Mesenchymal stem cell (in vitro differentiated cells and primary cell): Measurements from ENCODE around the gene KLHDC7B. TPM values are rescaled to one million over a fixed set of nuclear protein-coding genes. Genes with fewer than 3 reads are reported as not detected.

Experiments used
- DNase-seq: peaks from one replicate; pipeline ENCODE4 v3.0.0-alpha.2; 2013
- H2AFZ ChIP-seq: one replicate; pipeline ENCODE4 v1.6.1; 2013; ENCODE audit warnings: low read depth, mild to moderate bottlenecking, control low read depth, inconsistent platforms, low read length, moderate library complexity
- H2AK5ac ChIP-seq: 2 replicates; pipeline ENCODE4 v1.6.1; 2013; ENCODE audit warnings: low read length, moderate library complexity, mild to moderate bottlenecking, inconsistent platforms; ENCODE audit not compliant: severe bottlenecking
- H2BK120ac ChIP-seq: one replicate; pipeline ENCODE4 v1.6.1; 2013; ENCODE audit warnings: low read depth, mild to moderate bottlenecking, inconsistent platforms, low read length, moderate library complexity
- H2BK12ac ChIP-seq, 2 experiments: one replicate each; pipeline ENCODE4 v1.6.1; 2013; ENCODE audit warnings: inconsistent platforms in 2 of 2, low read length in 2 of 2, mild to moderate bottlenecking in 2 of 2, moderate library complexity in 2 of 2, control low read depth in 1 of 2
- H2BK15ac ChIP-seq: one replicate; pipeline ENCODE4 v1.6.1; 2013; ENCODE audit warnings: mild to moderate bottlenecking, low read depth, inconsistent platforms; ENCODE audit not compliant: poor library complexity, severe bottlenecking
- H2BK5ac ChIP-seq: 2 replicates; pipeline ENCODE4 v1.6.1; 2013; ENCODE audit warnings: low read depth, mild to moderate bottlenecking, low read length, control low read depth, inconsistent platforms; ENCODE audit not compliant: poor library complexity, severe bottlenecking
- H3K14ac ChIP-seq, 2 experiments: one replicate each; pipeline ENCODE4 v1.6.1; 2013; ENCODE audit warnings: inconsistent platforms in 2 of 2, low read length in 2 of 2, control low read depth in 1 of 2, mild to moderate bottlenecking in 1 of 2, moderate library complexity in 1 of 2
- H3K18ac ChIP-seq, 2 experiments: one replicate each; pipeline ENCODE4 v1.6.1; 2013; ENCODE audit warnings: inconsistent platforms in 2 of 2, low read length in 2 of 2, control low read depth in 1 of 2, low read depth in 1 of 2, mild to moderate bottlenecking in 1 of 2
- H3K23ac ChIP-seq, 2 experiments: one replicate each; pipeline ENCODE4 v1.6.1; 2013; ENCODE audit warnings: inconsistent platforms in 2 of 2, low read length in 2 of 2, mild to moderate bottlenecking in 2 of 2, moderate library complexity in 2 of 2, control low read depth in 1 of 2
- H3K27ac ChIP-seq: 2 replicates; pipeline ENCODE4 v1.5.1; 2013; ENCODE audit warnings: mild to moderate bottlenecking, moderate library complexity, low read length, control low read depth, inconsistent platforms; ENCODE audit not compliant: poor library complexity, severe bottlenecking
- H3K27me3 ChIP-seq, 2 experiments: 2 replicates each; pipeline versions ENCODE4 v1.6.1 to v1.7.0; 2013; ENCODE audit warnings: low read length in 2 of 2, mild to moderate bottlenecking in 2 of 2, moderate library complexity in 2 of 2, control low read depth in 1 of 2, inconsistent platforms in 1 of 2; ENCODE audit not compliant: control insufficient read depth in 1 of 2, insufficient read depth in 1 of 2
- H3K36me3 ChIP-seq, 2 experiments: 2 replicates each; pipeline versions ENCODE4 v1.6.1 to v1.7.0; 2013; ENCODE audit warnings: low read length in 2 of 2, control low read depth in 1 of 2, inconsistent platforms in 1 of 2, low read depth in 1 of 2, mild to moderate bottlenecking in 1 of 2; ENCODE audit not compliant: insufficient read depth in 2 of 2, control insufficient read depth in 1 of 2
- H3K4ac ChIP-seq, 2 experiments: one replicate each; pipeline ENCODE4 v1.6.1; 2013; ENCODE audit warnings: inconsistent platforms in 2 of 2, low read length in 2 of 2, mild to moderate bottlenecking in 2 of 2, moderate library complexity in 2 of 2, control low read depth in 1 of 2, low read depth in 1 of 2
- H3K4me1 ChIP-seq: 2 replicates; pipeline ENCODE4 v1.6.1; 2013; ENCODE audit warnings: low read depth, low read length, control low read depth; ENCODE audit not compliant: control insufficient read depth, insufficient read depth
- H3K4me2 ChIP-seq: 2 replicates; pipeline ENCODE4 v1.6.1; 2013; ENCODE audit warnings: low read length, mild to moderate bottlenecking, inconsistent platforms; ENCODE audit not compliant: poor library complexity, severe bottlenecking
- H3K4me3 ChIP-seq, 2 experiments: 2 replicates each; pipeline versions ENCODE4 v1.5.1 to v1.7.0; 2013; ENCODE audit warnings: low read length in 2 of 2, mild to moderate bottlenecking in 2 of 2, control low read depth in 1 of 2, low read depth in 1 of 2; ENCODE audit not compliant: insufficient read depth in 1 of 2
- H3K79me1 ChIP-seq: replicated peaks from 2 replicates; pipeline ENCODE4 v1.6.1; 2013; ENCODE audit warnings: mild to moderate bottlenecking, control low read depth, low read length, inconsistent platforms; ENCODE audit not compliant: poor library complexity, severe bottlenecking
- H3K9ac ChIP-seq: 2 replicates; pipeline ENCODE4 v1.7.0; 2013; ENCODE audit warnings: mild to moderate bottlenecking, low read length, moderate library complexity
- H3K9me3 ChIP-seq: 2 replicates; pipeline ENCODE4 v1.7.0; 2013; ENCODE audit warnings: mild to moderate bottlenecking, low read length; ENCODE audit not compliant: control insufficient read depth
- H4K8ac ChIP-seq: one replicate; pipeline ENCODE4 v1.6.1; 2013; ENCODE audit warnings: inconsistent platforms, mild to moderate bottlenecking, low read length, moderate library complexity
- H4K91ac ChIP-seq: one replicate; pipeline ENCODE4 v1.6.1; 2013; ENCODE audit warnings: mild to moderate bottlenecking, low read length, inconsistent platforms
- WGBS: methylation state at CpG from one replicate; pipeline ENCODE4 v1.1.7; 2013; ENCODE audit warnings: mixed read lengths; 5-methylcytosine and 5-hydroxymethylcytosine counted together
- polyA plus RNA-seq, 2 experiments: library from polyadenylated mRNA; stranded (reverse); fragments of 200-250 nt; gene quantifications; one replicate each; pipeline ENCODE4 v1.2.3, GENCODE V29; 2013

KLHDC7B gene
- 0.48 TPM for polyA plus RNA-seq (2013, experiment 1 of 2)
- 0.51 TPM for polyA plus RNA-seq (2013, experiment 2 of 2)

DNA sequence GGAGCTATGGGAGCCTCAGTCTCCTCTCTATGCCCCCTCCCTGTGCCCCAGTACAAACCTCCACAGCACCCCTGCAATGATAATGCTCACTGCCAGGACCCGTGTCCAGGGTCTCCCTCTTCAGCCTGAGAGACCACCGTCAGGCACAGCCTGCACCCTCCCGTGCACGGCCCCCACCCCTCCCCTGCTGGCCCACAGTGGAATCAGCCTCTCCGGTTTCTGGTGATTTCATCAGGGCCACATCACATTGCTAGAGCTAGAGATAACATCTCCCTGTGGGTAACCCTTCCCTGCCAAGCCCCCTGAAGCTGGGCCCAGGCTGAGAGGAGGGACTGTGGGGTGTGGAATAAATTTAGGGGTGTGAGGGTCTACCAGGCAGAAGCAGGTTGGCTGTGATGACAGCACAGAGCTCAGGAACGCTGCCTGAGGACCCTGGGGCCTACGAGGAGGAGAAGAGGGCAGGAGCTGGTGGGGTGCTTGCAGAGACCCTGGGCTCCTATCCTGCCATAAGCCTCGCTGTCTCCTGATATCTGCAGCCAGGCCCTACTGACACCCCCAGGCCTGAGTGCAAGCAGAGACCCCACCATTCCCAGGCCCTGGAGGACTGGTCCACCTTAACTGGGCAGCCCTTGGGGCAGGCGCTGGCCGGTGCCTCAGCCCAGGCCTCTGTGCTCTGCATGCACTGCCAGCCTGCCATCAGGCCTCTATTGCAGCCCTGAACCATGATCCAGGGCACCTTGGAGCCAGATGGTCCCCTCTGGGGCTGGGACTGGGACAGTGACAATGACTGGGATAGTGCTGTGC lies at the start of gene KLHDC7B:
Gene KLHDC7B (plus strand): TSS at position 378 of the 804 bp plus-strand sequence. CDS start 345 bp downstream, at position 723.
- peak within 1 kb of the TSS; percentile 48 to 71 for H3K18ac ChIP-seq
- H2BK15ac ChIP-seq: peak within 1 kb of the TSS; percentile 15
- no peaks in the 10 kb centered on the region for H3K36me3 ChIP-seq
- H3K27me3 ChIP-seq: peaks cover 0 to 59% of the 10 kb centered on the region in 2 experiments
- H3K4me1 ChIP-seq: peaks cover 10% of the 10 kb centered on the region
- WGBS: 75% methylated on average over 10 of the region's 10 CpGs
- peak; percentile 55 for DNase-seq
- H3K79me1 ChIP-seq: no peaks in the 10 kb centered on the region
- H2BK120ac ChIP-seq: peak within 1 kb of the TSS; percentile 22
- H4K91ac ChIP-seq: peak within 1 kb of the TSS; percentile 52
- H3K4me2 ChIP-seq: no peak within 1 kb of the TSS
- H4K8ac ChIP-seq: peak within 1 kb of the TSS; percentile 65
- H2AK5ac ChIP-seq: no peak within 1 kb of the TSS
- no peak within 1 kb of the TSS for H3K23ac ChIP-seq
- H2AFZ ChIP-seq: no peak within 1 kb of the TSS
- no peak within 1 kb of the TSS for H3K4me3 ChIP-seq
- H3K9ac ChIP-seq: no peak within 1 kb of the TSS
- peak within 1 kb of the TSS; percentile 61 to 67 for H2BK12ac ChIP-seq
- no peak within 1 kb of the TSS for H3K27ac ChIP-seq
- H3K9me3 ChIP-seq: no peaks in the 10 kb centered on the region
- no peak within 1 kb of the TSS for H2BK5ac ChIP-seq
- H3K14ac ChIP-seq: no peak within 1 kb of the TSS
- H3K4ac ChIP-seq: peak within 1 kb of the TSS in 1 of 2 experiments; percentile 47

DNA sequence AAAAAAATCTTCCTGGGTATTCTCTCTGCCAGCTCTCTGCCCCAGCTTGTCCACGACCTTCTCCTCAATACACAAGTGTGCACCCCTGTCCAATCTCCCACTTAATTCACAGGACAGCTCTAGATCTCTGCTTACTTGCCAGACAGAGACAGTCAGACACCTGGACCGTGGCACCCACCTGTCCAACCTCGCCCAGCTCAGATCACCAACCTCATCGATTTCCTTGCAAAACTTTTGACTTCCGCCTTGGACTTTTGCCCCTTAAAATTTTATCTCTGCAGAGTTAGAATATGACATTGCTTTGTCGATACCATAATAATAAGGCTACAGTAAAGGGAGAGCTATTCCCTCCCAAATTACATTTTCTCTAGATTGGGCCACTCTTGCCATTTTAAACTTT lies 48.6 kb upstream of the KLHDC7B start:
- no peak overlapping the region for H3K14ac ChIP-seq
- no peak overlapping the region for H3K27ac ChIP-seq
- no peak overlapping the region for H4K91ac ChIP-seq
- 86% methylated on average over 6 of the region's 6 CpGs for WGBS
- no peak overlapping the region for H2AK5ac ChIP-seq
- no peak overlapping the region for H4K8ac ChIP-seq
- no peak overlapping the region for H3K4me3 ChIP-seq
- H3K36me3 ChIP-seq: peaks cover 3 to 11% of the 10 kb centered on the region in 2 experiments
- no peak overlapping the region for H3K18ac ChIP-seq
- H3K4ac ChIP-seq: no peak overlapping the region
- no peaks in the 10 kb centered on the region for H3K79me1 ChIP-seq
- DNase-seq: no peak
- H2BK120ac ChIP-seq: no peak overlapping the region
- no peak overlapping the region for H3K4me2 ChIP-seq
- no peak overlapping the region for H3K9ac ChIP-seq
- peaks cover 0 to 3% of the 10 kb centered on the region in 2 experiments for H3K27me3 ChIP-seq
- no peak overlapping the region for H2BK12ac ChIP-seq
- H3K23ac ChIP-seq: no peak overlapping the region
- H3K4me1 ChIP-seq: peaks cover 3% of the 10 kb centered on the region
- H2BK15ac ChIP-seq: no peak overlapping the region
- no peaks in the 10 kb centered on the region for H3K9me3 ChIP-seq
- no peak overlapping the region for H2AFZ ChIP-seq
- no peak overlapping the region for H2BK5ac ChIP-seq

DNA sequence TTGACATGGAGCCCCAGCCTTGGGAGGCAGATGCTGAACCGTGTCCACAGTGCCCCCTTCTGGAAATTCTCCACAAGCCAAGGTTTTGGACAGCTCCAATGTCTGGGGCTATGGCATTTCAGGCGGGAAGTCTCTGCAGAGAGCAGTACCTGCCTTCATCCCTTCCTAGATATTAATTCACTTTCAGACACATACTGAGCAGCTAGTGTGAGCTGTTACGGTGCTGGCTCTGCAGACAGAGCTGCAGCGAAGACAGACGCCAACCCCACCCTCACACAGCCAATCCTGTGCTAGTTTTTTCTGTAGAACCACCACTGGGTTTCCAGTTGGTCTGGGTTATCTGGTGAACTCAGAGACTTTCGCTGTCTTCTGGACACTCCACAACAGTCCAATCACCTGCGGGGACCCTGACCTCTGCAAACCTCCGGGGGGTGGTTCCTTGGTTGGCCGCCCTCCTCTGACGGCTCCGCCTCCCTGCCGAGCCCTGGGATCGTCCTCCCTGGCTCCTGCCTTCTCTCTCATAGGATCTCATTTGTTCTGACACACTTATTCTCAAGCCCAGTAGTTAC lies 47.3 kb upstream of the KLHDC7B start:
- no peak overlapping the region for H2AK5ac ChIP-seq
- no peak overlapping the region for H3K9ac ChIP-seq
- no peak overlapping the region for H4K8ac ChIP-seq
- no peak overlapping the region for H4K91ac ChIP-seq
- peak overlapping the region in 1 of 2 experiments; percentile 46 for H3K4me3 ChIP-seq
- no peak overlapping the region for H3K27ac ChIP-seq
- H2AFZ ChIP-seq: no peak overlapping the region
- peak; percentile 56 for DNase-seq
- H2BK120ac ChIP-seq: no peak overlapping the region
- peaks cover 3% of the 10 kb centered on the region for H3K4me1 ChIP-seq
- no peak overlapping the region for H3K4me2 ChIP-seq
- H3K18ac ChIP-seq: no peak overlapping the region
- no peak overlapping the region for H3K23ac ChIP-seq
- peaks cover 16 to 24% of the 10 kb centered on the region in 2 experiments for H3K36me3 ChIP-seq
- no peak overlapping the region for H2BK12ac ChIP-seq
- H3K4ac ChIP-seq: no peak overlapping the region
- no peaks in the 10 kb centered on the region for H3K9me3 ChIP-seq
- peak overlapping the region; percentile 7 for H2BK15ac ChIP-seq
- WGBS: 22% methylated on average over 9 of the region's 13 CpGs
- H3K14ac ChIP-seq: no peak overlapping the region
- peaks cover 6% of the 10 kb centered on the region for H3K79me1 ChIP-seq
- peaks cover 0 to 3% of the 10 kb centered on the region in 2 experiments for H3K27me3 ChIP-seq
- H2BK5ac ChIP-seq: no peak overlapping the region

DNA sequence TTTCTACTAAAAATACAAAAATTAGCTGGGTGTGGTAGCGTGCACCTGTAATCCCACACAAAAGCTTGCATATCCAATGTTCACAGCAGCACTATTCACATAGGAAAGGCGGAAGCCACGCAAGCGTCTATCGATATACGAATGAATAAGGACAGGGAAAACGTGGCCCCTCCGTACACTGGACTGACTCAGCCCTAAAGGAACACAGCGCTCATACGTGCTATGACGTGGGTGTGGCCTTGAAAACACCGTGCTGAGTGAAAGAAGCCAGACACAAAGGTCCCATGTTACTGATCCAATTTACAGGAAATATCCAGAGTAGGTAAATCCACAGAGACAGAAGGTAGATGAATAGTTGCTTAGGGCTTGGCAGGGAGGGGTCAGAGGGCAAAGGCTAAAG lies 45.2 kb upstream of the KLHDC7B start:
- Histone ChIP-seq H3K36me3 (peaks cover 23 to 43% of the 10 kb centered on the region in 2 experiments), H3K23ac (no peak overlapping the region), H4K8ac (no peak overlapping the region), H3K79me1 (peaks cover 21% of the 10 kb centered on the region), H3K18ac (no peak overlapping the region), H2BK15ac (no peak overlapping the region), H3K9ac (no peak overlapping the region), H3K4me1 (peaks cover 3% of the 10 kb centered on the region), H2BK5ac (no peak overlapping the region), H3K4ac (no peak overlapping the region), H2AK5ac (no peak overlapping the region), H4K91ac (no peak overlapping the region), H3K4me3 (no peak overlapping the region), H2AFZ (no peak overlapping the region), H3K27me3 (peaks cover 0 to 2% of the 10 kb centered on the region in 2 experiments), H3K9me3 (no peaks in the 10 kb centered on the region), H2BK12ac (no peak overlapping the region), H2BK120ac (no peak overlapping the region), H3K14ac (no peak overlapping the region), H3K4me2 (no peak overlapping the region), H3K27ac (no peak overlapping the region)
- no peak for DNase-seq
- WGBS: 92% methylated on average over 12 of the region's 12 CpGs
